NCI-H1417 treated with DMSO at 0.1 percent for 48 hours (cell line): Measurements from ENCODE around the gene PLD1.
"Not testable (repeated sequence)": the region's sequence is repeated elsewhere in the genome, so short reads cannot be mapped to it uniquely, and the experiment has no call there.

ENCODE experiments used
- DNase-seq: peaks from one replicate; lab custom pipeline; 2025; lab: John Stamatoyannopoulos, UW

The PLD1 gene

GRCh38 chr3:171814662-171815061 lies 4.4 kb upstream of the PLD1 start:
- DNase-seq: not testable (repeated sequence)

GRCh38 chr3:171813897-171814460 lies 3.7 kb upstream of the PLD1 start:
- no peak for DNase-seq

GRCh38 chr3:171813278-171813896 lies 3.1 kb upstream of the PLD1 start:
- DNase-seq: no peak

GRCh38 chr3:171812811-171813210 lies 2.5 kb upstream of the PLD1 start:
- DNase-seq: no peak

GRCh38 chr3:171811913-171812335 lies 1.6 kb upstream of the PLD1 start:
- no peak for DNase-seq

- no peak for DNase-seq
Measured at GRCh38 chr3:171811295-171811912, 1.1 kb upstream of the PLD1 start.

- DNase-seq: no peak
Measured at GRCh38 chr3:171810629-171811294, 479 bp upstream of the PLD1 start.

GRCh38 chr3:171809611-171809860 lies 747 bp downstream of the PLD1 start:
- no peak for DNase-seq

- DNase-seq: no peak
Measured at GRCh38 chr3:171807806-171808205, 2.5 kb downstream of the PLD1 start.

- no peak for DNase-seq
Measured at GRCh38 chr3:171807129-171807675, 3.1 kb downstream of the PLD1 start.

- DNase-seq: no peak
Measured at GRCh38 chr3:171806200-171807128, 3.8 kb downstream of the PLD1 start.

- DNase-seq: no peak
Measured at GRCh38 chr3:171805687-171806086, 4.6 kb downstream of the PLD1 start.

GRCh38 chr3:171804618-171805389 lies 5.5 kb downstream of the PLD1 start:
- DNase-seq: no peak

- DNase-seq: no peak
Measured at GRCh38 chr3:171803044-171803443, 7.2 kb downstream of the PLD1 start.

- no peak for DNase-seq
Measured at GRCh38 chr3:171802590-171802956, 7.7 kb downstream of the PLD1 start.

- DNase-seq: no peak
Measured at GRCh38 chr3:171801738-171802589, 8.3 kb downstream of the PLD1 start.

- no peak for DNase-seq
Measured at GRCh38 chr3:171799501-171799900, 10.8 kb downstream of the PLD1 start.

GRCh38 chr3:171797873-171798272 lies 12.4 kb downstream of the PLD1 start:
- DNase-seq: no peak

- no peak for DNase-seq
Measured at GRCh38 chr3:171797265-171797679, 13.0 kb downstream of the PLD1 start.

GRCh38 chr3:171796625-171797264 lies 13.5 kb downstream of the PLD1 start:
- DNase-seq: no peak
